IPS DF 6.9 (cell line): Measurements from ENCODE around the gene UGT1A4.

Experiments
- DNase-seq: peaks from one replicate; pipeline ENCODE4 v3.0.0-alpha.2; 2013; ENCODE audit warnings: low read depth, low spot score
- H3K27ac ChIP-seq: one replicate; pipeline ENCODE4 v1.5.1; 2013; ENCODE audit warnings: low read length, control low read depth
- H3K27me3 ChIP-seq: 2 replicates; pipeline ENCODE4 v1.6.1; 2013; ENCODE audit warnings: mild to moderate bottlenecking, low read length; ENCODE audit not compliant: control insufficient read depth, insufficient read depth
- H3K36me3 ChIP-seq: 2 replicates; pipeline ENCODE4 v1.6.1; 2013; ENCODE audit warnings: low read length; ENCODE audit not compliant: control insufficient read depth, insufficient read depth
- H3K4me1 ChIP-seq: 2 replicates; pipeline ENCODE4 v1.6.1; 2013; ENCODE audit warnings: low read length; ENCODE audit not compliant: control insufficient read depth, insufficient read depth
- H3K4me3 ChIP-seq: 2 replicates; pipeline ENCODE4 v1.5.1; 2013; ENCODE audit warnings: mild to moderate bottlenecking, low read length
- H3K9me3 ChIP-seq: 2 replicates; pipeline ENCODE4 v1.6.1; 2013; ENCODE audit warnings: low read length, inconsistent platforms; ENCODE audit not compliant: control insufficient read depth, insufficient read depth
- WGBS: extraction: QIAGEN DNeasy Blood & Tissue Kit; methylation state at CpG from one replicate; pipeline ENCODE4 v1.1.7; 2013; ENCODE audit warnings: mixed read lengths, missing lambda C conversion rate; ENCODE audit not compliant: insufficient read length, insufficient coverage; 5-methylcytosine and 5-hydroxymethylcytosine counted together

Gene UGT1A4

DNA sequence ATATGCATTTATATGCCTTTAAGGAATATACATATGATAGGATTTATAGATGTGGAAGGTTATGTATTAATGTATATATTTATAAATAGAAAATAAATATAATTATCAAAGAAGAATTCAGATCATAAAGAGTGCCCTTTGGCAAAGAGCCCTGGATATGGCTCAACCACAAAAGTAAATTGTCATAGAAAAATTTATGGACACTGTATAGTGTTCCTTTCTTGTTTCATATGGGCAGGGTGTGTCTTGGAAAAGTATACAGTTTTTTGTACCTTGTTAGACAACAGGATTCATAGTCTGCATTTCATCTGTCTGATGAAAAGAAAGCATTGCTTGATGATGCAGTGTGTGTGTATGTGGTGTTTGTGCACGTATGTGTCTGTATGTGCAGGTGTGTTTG is 33.9 kb upstream of the UGT1A4 start:
- no CpG with 5 or more reads among the region's 1 CpG for WGBS
- Histone ChIP-seq H3K27me3 (no peaks in the 10 kb centered on the region), H3K27ac (no peak overlapping the region), H3K36me3 (no peaks in the 10 kb centered on the region), H3K4me3 (no peak overlapping the region), H3K4me1 (no peaks in the 10 kb centered on the region), H3K9me3 (no peaks in the 10 kb centered on the region)
- DNase-seq: no peak

DNA sequence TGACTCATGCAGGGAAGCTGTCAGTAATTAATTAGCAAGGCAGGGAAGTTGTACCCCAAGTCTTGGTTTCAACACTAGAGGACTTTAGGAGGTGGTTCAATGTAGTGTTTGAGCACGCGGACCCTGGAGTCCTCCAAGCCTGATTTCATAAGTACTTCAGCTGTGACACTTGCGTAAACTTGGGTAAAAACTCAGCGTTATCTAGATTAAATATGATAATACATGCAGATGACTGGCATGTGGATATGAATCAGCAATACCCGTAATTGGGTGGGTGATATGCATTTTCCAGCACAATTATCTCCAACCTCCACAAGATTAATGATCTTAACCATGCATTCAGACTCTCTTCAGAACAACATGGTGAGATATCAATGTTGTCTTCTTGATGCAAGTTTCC is 31.6 kb upstream of the UGT1A4 start:
- no peaks in the 10 kb centered on the region for H3K9me3 ChIP-seq
- no peak overlapping the region for H3K4me3 ChIP-seq
- WGBS: no CpG with 5 or more reads among the region's 5 CpGs
- H3K36me3 ChIP-seq: no peaks in the 10 kb centered on the region
- peaks cover 2% of the 10 kb centered on the region; the same call in 1 of the 2 replicates for H3K4me1 ChIP-seq
- DNase-seq: no peak
- H3K27ac ChIP-seq: no peak overlapping the region
- no peaks in the 10 kb centered on the region for H3K27me3 ChIP-seq

DNA sequence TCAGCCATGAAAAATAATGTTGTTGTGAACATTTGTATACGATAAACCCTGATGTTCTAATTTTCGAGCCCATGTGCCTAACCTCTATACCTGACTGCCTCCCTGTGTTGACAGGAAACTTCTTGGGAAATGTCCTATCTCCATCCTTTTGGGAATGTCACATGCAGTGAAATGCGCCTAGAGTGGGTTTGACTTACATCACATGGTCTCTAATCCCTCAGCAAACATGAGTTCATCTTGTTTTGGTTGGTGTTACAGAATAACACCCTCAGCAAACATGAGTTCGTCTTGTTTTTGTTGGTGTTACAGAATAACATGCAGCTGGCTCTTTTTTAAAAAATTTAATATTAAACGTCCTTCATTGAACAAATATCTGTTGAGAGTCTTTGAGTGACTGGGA is 30.2 kb upstream of the UGT1A4 start:
- Histone ChIP-seq H3K27ac (no peak overlapping the region), H3K36me3 (no peaks in the 10 kb centered on the region)
- no CpG with 5 or more reads among the region's 5 CpGs for WGBS

DNA sequence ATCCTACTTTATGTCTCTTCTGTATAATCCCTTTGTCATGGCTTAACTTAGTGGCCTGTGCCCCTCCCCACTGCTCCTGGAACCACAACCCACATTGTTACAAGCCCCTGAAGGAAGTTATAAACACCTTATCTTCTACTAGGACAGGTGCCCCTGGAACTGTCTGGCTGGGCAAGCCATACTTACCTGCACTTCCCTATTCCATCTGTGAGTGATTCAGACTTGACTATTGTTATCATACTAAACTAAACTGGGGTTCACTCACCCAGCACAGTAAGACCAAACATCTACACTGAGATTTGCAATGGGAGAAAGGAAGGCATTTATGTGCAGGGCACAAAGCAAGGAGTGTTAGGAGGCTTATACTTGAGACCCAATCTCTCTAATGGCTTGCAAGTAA is 29.5 kb upstream of the UGT1A4 start:
- H3K27me3 ChIP-seq: no peaks in the 10 kb centered on the region
- no peak for DNase-seq
- H3K9me3 ChIP-seq: no peaks in the 10 kb centered on the region
- H3K4me3 ChIP-seq: no peak overlapping the region
- peaks cover 2% of the 10 kb centered on the region; the same call in 1 of the 2 replicates for H3K4me1 ChIP-seq
- H3K36me3 ChIP-seq: no peaks in the 10 kb centered on the region
- no peak overlapping the region for H3K27ac ChIP-seq

More for the DNA sequence above, 30.2 kb upstream of the UGT1A4 start:
- H3K4me1 ChIP-seq: peaks cover 2% of the 10 kb centered on the region; the same call in 1 of the 2 replicates
- no peak overlapping the region for H3K4me3 ChIP-seq
- H3K27me3 ChIP-seq: no peaks in the 10 kb centered on the region
- no peak for DNase-seq
- H3K9me3 ChIP-seq: no peaks in the 10 kb centered on the region

DNA sequence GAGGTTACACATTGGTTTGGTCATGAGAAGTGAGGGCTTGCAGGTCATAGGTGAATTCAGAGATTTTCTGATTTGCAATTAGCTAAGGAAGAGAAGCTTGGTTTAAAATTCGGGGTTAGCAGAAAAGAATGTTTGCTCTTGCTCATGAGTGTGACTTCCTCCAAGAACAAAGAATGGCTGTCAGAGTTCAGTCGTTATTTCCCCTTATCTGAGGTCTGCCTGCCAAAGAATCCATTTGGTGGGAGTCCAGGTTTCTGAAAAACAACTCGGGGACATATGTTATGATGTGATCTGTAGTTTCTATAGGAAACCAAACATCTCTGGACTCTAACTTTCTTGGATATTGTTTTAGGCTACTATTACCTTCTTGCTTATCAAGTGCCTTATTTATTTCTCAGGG is 29.0 kb upstream of the UGT1A4 start:
- Histone ChIP-seq H3K27me3 (no peaks in the 10 kb centered on the region), H3K4me1 (peaks cover 2% of the 10 kb centered on the region; the same call in 1 of the 2 replicates), H3K4me3 (no peak overlapping the region), H3K36me3 (no peaks in the 10 kb centered on the region), H3K27ac (no peak overlapping the region), H3K9me3 (no peaks in the 10 kb centered on the region)
- WGBS: no CpG with 5 or more reads among the region's 3 CpGs
- DNase-seq: no peak

DNA sequence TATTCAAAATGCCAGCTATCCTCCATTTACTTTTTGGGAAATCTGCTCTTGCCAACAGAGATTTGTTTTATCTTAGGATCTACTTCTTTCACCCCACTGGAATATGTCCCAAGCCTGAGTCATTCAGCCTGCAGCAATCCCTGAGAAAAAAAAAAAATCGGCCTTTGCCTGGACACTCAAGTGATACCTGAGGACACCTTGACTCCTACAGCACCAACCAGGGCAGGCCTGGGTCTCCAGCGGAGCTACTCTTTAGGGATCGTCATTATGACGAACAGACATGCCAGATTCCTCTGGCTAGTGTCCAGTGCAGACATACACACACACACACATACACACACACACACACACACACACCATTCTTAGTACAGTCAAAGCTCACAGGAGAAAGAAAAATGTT is 28.1 kb upstream of the UGT1A4 start:
- DNase-seq: no peak
- no peaks in the 10 kb centered on the region for H3K27me3 ChIP-seq

DNA sequence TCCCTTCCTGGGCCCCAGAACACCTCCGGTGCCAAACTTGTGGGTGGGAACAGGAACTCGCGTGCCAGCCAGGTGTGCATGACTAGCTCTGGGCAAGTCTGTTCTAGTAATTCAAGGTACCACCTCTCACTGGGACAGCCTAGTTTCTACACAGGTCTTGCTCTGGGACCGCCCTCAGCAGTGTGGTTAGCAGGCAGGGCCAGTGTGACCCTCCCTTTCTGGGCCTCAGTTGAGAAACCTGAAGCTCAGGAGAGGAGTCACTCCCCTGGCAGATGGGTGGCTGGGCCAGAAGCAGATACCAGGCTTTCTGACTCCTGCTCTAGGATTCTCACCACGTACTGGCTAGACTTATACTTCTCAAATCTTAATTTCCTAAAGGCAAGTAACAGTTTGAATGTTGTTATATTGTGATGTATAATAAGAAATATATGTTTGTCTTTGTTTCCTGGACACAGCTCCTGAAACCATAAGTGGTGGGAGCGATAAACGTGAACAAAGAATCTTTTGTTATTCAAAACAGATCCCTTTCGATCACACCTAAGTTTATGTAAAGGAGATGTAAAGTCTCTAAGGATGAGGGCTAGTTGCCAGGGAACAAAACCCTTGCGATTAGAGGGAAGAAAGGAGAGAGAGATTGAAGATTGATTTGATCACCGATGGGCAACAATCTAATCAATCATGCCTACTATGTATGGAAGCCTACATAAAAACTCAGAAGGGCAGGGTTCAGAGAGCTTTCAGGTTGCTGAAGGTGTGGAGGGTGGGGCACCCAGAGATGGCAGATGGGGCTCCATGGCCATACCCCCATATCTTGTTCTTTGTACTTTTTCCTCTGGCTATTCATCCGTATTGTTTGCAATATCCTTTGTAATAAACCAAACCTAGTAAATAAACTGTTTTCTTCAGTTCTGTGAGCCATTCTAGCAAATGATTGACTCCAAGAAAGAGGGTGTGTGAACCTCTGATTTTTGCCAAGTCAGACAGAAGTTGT is 26.8 kb upstream of the UGT1A4 start:
- peaks cover 2% of the 10 kb centered on the region; the same call in 1 of the 2 replicates for H3K4me1 ChIP-seq
- no peaks in the 10 kb centered on the region for H3K9me3 ChIP-seq
- H3K36me3 ChIP-seq: no peaks in the 10 kb centered on the region
- no peaks in the 10 kb centered on the region for H3K27me3 ChIP-seq
- no CpG with 5 or more reads among the region's 11 CpGs for WGBS
- no peak overlapping the region for H3K4me3 ChIP-seq
- no peak overlapping the region for H3K27ac ChIP-seq
- DNase-seq: no peak

More for the DNA sequence above, 28.1 kb upstream of the UGT1A4 start:
- Histone ChIP-seq H3K4me1 (peaks cover 2% of the 10 kb centered on the region; the same call in 1 of the 2 replicates), H3K9me3 (no peaks in the 10 kb centered on the region), H3K4me3 (no peak overlapping the region), H3K36me3 (no peaks in the 10 kb centered on the region), H3K27ac (no peak overlapping the region)
- WGBS: no CpG with 5 or more reads among the region's 4 CpGs

DNA sequence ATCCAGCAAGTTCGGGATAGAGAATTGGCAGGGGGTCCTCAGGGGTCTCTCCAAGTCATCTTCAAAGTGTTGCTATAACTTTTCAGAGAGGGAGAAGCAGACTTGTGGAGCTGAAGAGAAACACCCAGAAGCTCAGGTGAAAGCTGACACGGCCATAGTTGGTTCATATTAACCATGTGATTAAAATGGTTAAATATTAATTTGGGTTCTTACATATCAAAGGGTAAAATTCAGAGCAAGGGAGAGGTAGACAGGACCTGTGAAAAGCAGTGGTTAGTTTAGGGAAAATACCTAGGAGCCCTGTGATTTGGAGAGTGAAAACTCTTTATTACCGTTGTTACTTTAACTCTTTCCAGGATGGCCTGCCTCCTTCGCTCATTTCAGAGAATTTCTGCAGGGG is 25.9 kb upstream of the UGT1A4 start, which contains the start of gene UGT1A6:
Gene UGT1A6, plus strand, starts transcription at position 243 of the 400 bp plus-strand sequence. Its CDS starts 115 bp downstream, at position 358.
- Histone ChIP-seq H3K4me3 (no peak within 1 kb of the TSS), H3K27me3 (no peaks in the 10 kb centered on the region), H3K36me3 (no peaks in the 10 kb centered on the region), H3K27ac (no peak within 1 kb of the TSS), H3K9me3 (no peaks in the 10 kb centered on the region), H3K4me1 (peaks cover 2% of the 10 kb centered on the region; the same call in 1 of the 2 replicates)
- no peak for DNase-seq
- no CpG with 5 or more reads among the region's 4 CpGs for WGBS

DNA sequence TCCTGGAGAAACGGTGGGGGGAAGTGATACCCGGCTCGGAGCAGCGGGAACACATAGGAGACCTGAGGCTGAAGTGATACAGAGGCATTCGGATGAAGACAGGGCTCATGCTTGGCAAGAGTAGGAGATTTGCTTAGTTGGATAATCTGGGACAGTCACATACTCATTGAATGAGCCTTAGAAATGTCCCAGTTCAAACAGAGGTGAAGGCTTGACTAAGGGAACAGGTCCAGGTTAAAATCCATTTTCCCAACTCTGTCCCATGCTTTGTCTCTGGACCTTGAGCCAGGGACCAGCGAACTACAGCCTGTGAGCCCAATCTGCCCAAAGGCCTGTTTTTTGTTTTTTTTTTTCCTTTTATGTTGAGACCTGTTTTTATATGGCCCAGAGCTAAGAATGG is 24.6 kb upstream of the UGT1A4 start:
- Histone ChIP-seq H3K9me3 (no peaks in the 10 kb centered on the region), H3K36me3 (no peaks in the 10 kb centered on the region), H3K4me3 (no peak overlapping the region), H3K27ac (no peak overlapping the region), H3K4me1 (peaks cover 2% of the 10 kb centered on the region; the same call in 1 of the 2 replicates), H3K27me3 (no peaks in the 10 kb centered on the region)
- no peak for DNase-seq
- WGBS: no CpG with 5 or more reads among the region's 6 CpGs

DNA sequence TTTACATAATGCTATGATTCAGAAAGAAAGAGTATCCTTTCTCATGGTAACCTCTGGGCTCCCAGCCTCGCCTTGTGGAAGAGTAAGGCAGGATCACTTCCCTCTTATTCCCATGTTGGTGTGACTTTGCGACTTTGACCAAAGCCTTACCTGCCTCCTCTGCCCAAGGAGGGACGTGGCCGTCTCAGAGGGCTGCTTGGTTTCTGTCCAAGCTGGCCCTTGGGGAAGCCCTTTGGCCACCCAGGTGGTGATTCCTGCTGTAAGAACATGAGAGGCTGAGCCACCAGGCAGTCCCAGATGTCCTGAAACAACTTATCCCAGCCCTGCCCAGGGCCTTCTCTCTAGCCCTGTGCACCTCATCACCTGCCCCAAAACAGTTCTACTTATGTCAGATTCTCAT is 19.8 kb upstream of the UGT1A4 start:
- DNase-seq: no peak
- H3K36me3 ChIP-seq: no peaks in the 10 kb centered on the region
- H3K9me3 ChIP-seq: no peaks in the 10 kb centered on the region
- no peak overlapping the region for H3K27ac ChIP-seq
- WGBS: no CpG with 5 or more reads among the region's 4 CpGs
- peaks cover 1% of the 10 kb centered on the region; the same call in 1 of the 2 replicates for H3K4me1 ChIP-seq
- no peak overlapping the region for H3K4me3 ChIP-seq
- no peaks in the 10 kb centered on the region for H3K27me3 ChIP-seq
